Measurements from ENCODE around the gene CYSLTR2. TPM values are rescaled to one million over a fixed set of nuclear protein-coding genes. Genes with fewer than 3 reads are reported as not detected.

CYSLTR2 gene
- total and polyA plus RNA-seq, 3 donors from 2014 or later = 0.31 to 0.76 (median 0.62) TPM

- no peak for TF ChIP-seq POLR2A (IDR thresholded peaks at IDR 0.05)
- TF ChIP-seq CTCF (IDR thresholded peaks at IDR 0.05) = no peak
- Histone ChIP-seq H3K9me3 (no peaks in the 10 kb centered on the region), H3K27me3 (no peaks in the 10 kb centered on the region), H3K4me1 (peaks cover 23% of the 10 kb centered on the region), H3K4me3 (no peak overlapping the region), H3K36me3 (ENCODE audit: low read depth, missing control alignments) (no peaks in the 10 kb centered on the region), H3K27ac (peak overlapping the region; percentile 37 to 76)
- DNase-seq = no peak
- WGBS, 2 donors = 38 to 41% methylated on average over 4 of the region's 4 CpGs
- intact Hi-C loops (cut with DNase I; ENCODE audit: low total_unique reads) = no loop called here
These were observed 28.9 kb upstream of the CYSLTR2 start for GRCh38 chr13:48624858-48625257.

GRCh38 chr13:48625413-48626076 lies 28.2 kb upstream of the CYSLTR2 start:
- 53 to 59% methylated on average over 4 of the region's 4 CpGs for WGBS, 2 donors
- no peaks in the 10 kb centered on the region for H3K27me3 ChIP-seq
- intact Hi-C loops (cut with DNase I; ENCODE audit: low total_unique reads) = no loop called here
- DNase-seq = no peak
- H3K4me3 ChIP-seq = no peak overlapping the region
- H3K27ac ChIP-seq = peak overlapping the region; percentile 37 to 76
- no peak for TF ChIP-seq POLR2A (IDR thresholded peaks at IDR 0.05)
- TF ChIP-seq CTCF (IDR thresholded peaks at IDR 0.05) = no peak
- peaks cover 23% of the 10 kb centered on the region for H3K4me1 ChIP-seq
- no peaks in the 10 kb centered on the region for H3K9me3 ChIP-seq
- H3K36me3 ChIP-seq (ENCODE audit: low read depth, missing control alignments) = no peaks in the 10 kb centered on the region

GRCh38 chr13:48626077-48626449 lies 27.7 kb upstream of the CYSLTR2 start:
- no peak for TF ChIP-seq POLR2A (IDR thresholded peaks at IDR 0.05)
- TF ChIP-seq CTCF (IDR thresholded peaks at IDR 0.05) = no peak
- H3K4me3 ChIP-seq = no peak overlapping the region
- H3K9me3 ChIP-seq = no peaks in the 10 kb centered on the region
- peaks cover 23% of the 10 kb centered on the region for H3K4me1 ChIP-seq
- H3K36me3 ChIP-seq (ENCODE audit: low read depth, missing control alignments) = no peaks in the 10 kb centered on the region
- H3K27me3 ChIP-seq = no peaks in the 10 kb centered on the region
- 8 to 20% methylated on average over 1 of the region's 1 CpG for WGBS, 2 donors
- peak overlapping the region; percentile 37 to 76 for H3K27ac ChIP-seq
- intact Hi-C loops (cut with DNase I; ENCODE audit: low total_unique reads) = no loop called here
- DNase-seq = peak; percentile 61

GRCh38 chr13:48626726-48627451 lies 26.8 kb upstream of the CYSLTR2 start:
- intact Hi-C loops (cut with DNase I; ENCODE audit: low total_unique reads) = no loop called here
- no peaks in the 10 kb centered on the region for H3K9me3 ChIP-seq
- peaks cover 23% of the 10 kb centered on the region for H3K4me1 ChIP-seq
- no peak overlapping the region for H3K4me3 ChIP-seq
- no peak for DNase-seq
- TF ChIP-seq POLR2A (IDR thresholded peaks at IDR 0.05) (no peak), CTCF (IDR thresholded peaks at IDR 0.05) (no peak)
- H3K27me3 ChIP-seq = no peaks in the 10 kb centered on the region
- peak overlapping the region; percentile 37 to 76 for H3K27ac ChIP-seq
- WGBS, 2 donors = 78 to 84% methylated on average over 2 of the region's 2 CpGs
- H3K36me3 ChIP-seq (ENCODE audit: low read depth, missing control alignments) = no peaks in the 10 kb centered on the region
